ENCODE data around the gene THAP6. TPM values are rescaled to one million over a fixed set of nuclear protein-coding genes. Genes with fewer than 3 reads are reported as not detected.

THAP6 gene
- total and polyA plus RNA-seq, 2 donors (not counting 1 experiment from before 2014, with no cell fraction given): 8.9 to 38.3 TPM

DNA sequence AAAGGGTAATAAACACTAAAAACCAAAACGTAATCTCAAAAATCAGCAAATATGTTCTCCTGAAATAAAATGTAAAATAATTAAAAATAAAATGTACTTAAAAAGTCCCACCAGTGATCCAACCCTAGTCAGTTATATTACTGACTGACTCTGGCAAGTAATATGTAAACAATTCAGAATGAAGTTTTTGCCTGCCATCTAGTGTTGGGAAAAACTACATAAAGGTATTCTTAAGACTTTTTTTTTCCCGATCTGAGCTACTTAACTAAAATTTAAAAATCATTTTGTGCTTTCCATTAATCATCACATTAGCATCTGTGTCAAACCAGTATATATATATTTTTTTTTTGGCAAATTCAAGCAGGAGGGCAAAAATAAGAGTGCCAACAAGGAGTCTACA is 24.1 kb upstream of the THAP6 start:
- Histone ChIP-seq H3K9me3 (ENCODE audit: control extremely low read depth in 1 of 3, control insufficient read depth in 2 of 3, insufficient read depth in 1 of 3, low read length in 2 of 3) (no peaks in the 10 kb centered on the region), H3K27ac (ENCODE audit: low read length in 2 of 2) (no peak overlapping the region), H4K20me1 (ENCODE audit: control insufficient read depth, insufficient read depth, low read length, poor library complexity, severe bottlenecking) (no peaks in the 10 kb centered on the region), H3K79me2 (ENCODE audit: control insufficient read depth, insufficient read depth, low read length) (no peaks in the 10 kb centered on the region), H3K4me2 (replicated peaks; ENCODE audit: low read depth, low read length, poor library complexity, severe bottlenecking) (no peak overlapping the region), H3K4me3 (ENCODE audit: control extremely low read depth in 1 of 5, extremely low read depth in 1 of 5, insufficient read depth in 1 of 5, low read depth in 2 of 5, low read length in 4 of 5) (no peak overlapping the region), H3K27me3 (replicated peaks in 1 of 4; ENCODE audit: control extremely low read depth in 1 of 4, control insufficient read depth in 3 of 4, insufficient read depth in 4 of 4, low read length in 3 of 4) (no peaks in the 10 kb centered on the region), H2AFZ (ENCODE audit: insufficient read depth, low read depth, low read length, poor library complexity, severe bottlenecking) (no peak overlapping the region), H3K9ac (ENCODE audit: low read length) (no peak overlapping the region), H3K36me3 (replicated peaks in 1 of 2; ENCODE audit: control extremely low read depth in 1 of 2, control insufficient read depth in 1 of 2, extremely low read depth in 1 of 2, insufficient read depth in 2 of 2, low read length in 1 of 2) (peaks cover 12 to 41% of the 10 kb centered on the region in 2 experiments), H3K4me1 (ENCODE audit: control insufficient read depth in 2 of 2, insufficient read depth in 2 of 2, low read length in 2 of 2) (no peaks in the 10 kb centered on the region)
- ATAC-seq (ENCODE audit: low read depth) (no peak), DNase-seq (peak; percentile 20)
- intact Hi-C loops (cut with micrococcal nuclease): loop anchor here (1.0 kb wide), 2 partner anchors 558 to 616 kb away; no protein-coding TSS in a partner anchor
- Mint-ChIP-seq H3K4me3 (no peak overlapping the region), H3K4me1 (no peaks in the 10 kb centered on the region), H3K9me3 (ENCODE audit: insufficient read depth) (no peaks in the 10 kb centered on the region), H3K27me3 (no peaks in the 10 kb centered on the region), H3K27ac (no peak overlapping the region)
- no CpG with 5 or more reads among the region's 2 CpGs for WGBS (ENCODE audit: insufficient coverage)
- POLR2A ChIA-PET: no interaction called here
- CTCF ChIA-PET: interaction anchor here (2.5 to 3.4 kb wide), 3 partner anchors 557 to 617 kb away, joined by 8 to 19 read pairs (median 12); partner anchors contain the start of gene PARM1
- TF ChIP-seq, protein P1, sequence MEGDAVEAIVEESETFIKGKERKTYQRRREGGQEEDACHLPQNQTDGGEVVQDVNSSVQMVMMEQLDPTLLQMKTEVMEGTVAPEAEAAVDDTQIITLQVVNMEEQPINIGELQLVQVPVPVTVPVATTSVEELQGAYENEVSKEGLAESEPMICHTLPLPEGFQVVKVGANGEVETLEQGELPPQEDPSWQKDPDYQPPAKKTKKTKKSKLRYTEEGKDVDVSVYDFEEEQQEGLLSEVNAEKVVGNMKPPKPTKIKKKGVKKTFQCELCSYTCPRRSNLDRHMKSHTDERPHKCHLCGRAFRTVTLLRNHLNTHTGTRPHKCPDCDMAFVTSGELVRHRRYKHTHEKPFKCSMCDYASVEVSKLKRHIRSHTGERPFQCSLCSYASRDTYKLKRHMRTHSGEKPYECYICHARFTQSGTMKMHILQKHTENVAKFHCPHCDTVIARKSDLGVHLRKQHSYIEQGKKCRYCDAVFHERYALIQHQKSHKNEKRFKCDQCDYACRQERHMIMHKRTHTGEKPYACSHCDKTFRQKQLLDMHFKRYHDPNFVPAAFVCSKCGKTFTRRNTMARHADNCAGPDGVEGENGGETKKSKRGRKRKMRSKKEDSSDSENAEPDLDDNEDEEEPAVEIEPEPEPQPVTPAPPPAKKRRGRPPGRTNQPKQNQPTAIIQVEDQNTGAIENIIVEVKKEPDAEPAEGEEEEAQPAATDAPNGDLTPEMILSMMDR (IDR thresholded peaks at IDR 0.05): peak; percentile 22
- TF ChIP-seq EZH2 (IDR thresholded peaks at IDR 0.05; ENCODE audit: borderline replicate concordance, insufficient read depth, low read depth, low read length, poor library complexity, severe bottlenecking): no peak

DNA sequence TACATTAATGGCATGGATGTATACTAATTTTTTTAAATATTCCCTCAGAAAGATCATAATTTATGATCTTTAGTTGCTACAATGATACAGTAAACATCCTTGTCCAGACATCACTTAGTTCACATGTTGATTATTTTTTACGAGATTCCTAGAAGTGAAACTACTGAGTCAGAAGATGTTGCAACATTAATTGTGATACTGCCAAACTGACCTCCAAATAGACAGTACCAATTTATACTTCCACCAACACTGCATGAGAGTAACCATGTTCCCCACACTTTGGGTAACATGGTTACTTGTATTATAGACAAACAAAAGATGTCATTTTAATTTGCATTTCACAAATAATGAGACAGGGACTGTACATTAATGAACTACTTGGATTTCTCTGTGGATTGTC is 19.7 kb upstream of the THAP6 start:
- Histone ChIP-seq H3K9ac (ENCODE audit: low read length) (no peak overlapping the region), H3K27ac (ENCODE audit: low read length in 2 of 2) (no peak overlapping the region), H3K4me3 (ENCODE audit: control extremely low read depth in 1 of 5, extremely low read depth in 1 of 5, insufficient read depth in 1 of 5, low read depth in 2 of 5, low read length in 4 of 5) (no peak overlapping the region), H4K20me1 (ENCODE audit: control insufficient read depth, insufficient read depth, low read length, poor library complexity, severe bottlenecking) (peaks cover 7% of the 10 kb centered on the region), H3K36me3 (replicated peaks in 1 of 2; ENCODE audit: control extremely low read depth in 1 of 2, control insufficient read depth in 1 of 2, extremely low read depth in 1 of 2, insufficient read depth in 2 of 2, low read length in 1 of 2) (peaks cover 26 to 55% of the 10 kb centered on the region in 2 experiments), H3K27me3 (replicated peaks in 1 of 4; ENCODE audit: control extremely low read depth in 1 of 4, control insufficient read depth in 3 of 4, insufficient read depth in 4 of 4, low read length in 3 of 4) (no peaks in the 10 kb centered on the region), H3K4me2 (replicated peaks; ENCODE audit: low read depth, low read length, poor library complexity, severe bottlenecking) (no peak overlapping the region), H3K79me2 (ENCODE audit: control insufficient read depth, insufficient read depth, low read length) (peaks cover 25% of the 10 kb centered on the region), H2AFZ (ENCODE audit: insufficient read depth, low read depth, low read length, poor library complexity, severe bottlenecking) (no peak overlapping the region), H3K9me3 (ENCODE audit: control extremely low read depth in 1 of 3, control insufficient read depth in 2 of 3, insufficient read depth in 1 of 3, low read length in 2 of 3) (peaks cover 0 to 4% (median 0%) of the 10 kb centered on the region in 3 donors), H3K4me1 (ENCODE audit: control insufficient read depth in 2 of 2, insufficient read depth in 2 of 2, low read length in 2 of 2) (no peaks in the 10 kb centered on the region)
- WGBS (ENCODE audit: insufficient coverage): no CpG with 5 or more reads among the region's 1 CpG
- no peaks in the 10 kb centered on the region for H3K27me3 Mint-ChIP-seq
- H3K9me3 Mint-ChIP-seq (ENCODE audit: insufficient read depth): no peaks in the 10 kb centered on the region
- TF ChIP-seq, protein P1 (IDR thresholded peaks at IDR 0.05): no peak
- no peak for TF ChIP-seq EZH2 (IDR thresholded peaks at IDR 0.05; ENCODE audit: borderline replicate concordance, insufficient read depth, low read depth, low read length, poor library complexity, severe bottlenecking)
- POLR2A ChIA-PET: no interaction called here
- DNase-seq: no peak
- CTCF ChIA-PET: no interaction called here
- no peak overlapping the region for H3K4me3 Mint-ChIP-seq
- no peaks in the 10 kb centered on the region for H3K4me1 Mint-ChIP-seq
- ATAC-seq (ENCODE audit: low read depth): no peak
- H3K27ac Mint-ChIP-seq: no peak overlapping the region
- intact Hi-C loops (cut with micrococcal nuclease): no loop called here
